GM18508 (cell line): ENCODE measurements around the gene PTGDR2.

Source experiments
- ATAC-seq: cut with Tn5 transposase; IDR thresholded peaks from one replicate; pipeline ENCODE4 v1.9.1; 2021; ENCODE audit warnings: moderate number of reproducible peaks; ENCODE audit not compliant: insufficient read depth, unreplicated experiment

Gene PTGDR2

GRCh38 chr11:60860943-60861342, 5.2 kb upstream of the PTGDR2 start:
- ATAC-seq: no peak

- ATAC-seq: no peak
Observed at GRCh38 chr11:60859616-60860250, 4.0 kb upstream of the PTGDR2 start.

GRCh38 chr11:60858731-60859464, 3.1 kb upstream of the PTGDR2 start:
- no peak for ATAC-seq

GRCh38 chr11:60858236-60858635, 2.5 kb upstream of the PTGDR2 start:
- no peak for ATAC-seq

- ATAC-seq: no peak
Observed at GRCh38 chr11:60857378-60858232, 1.9 kb upstream of the PTGDR2 start.

- ATAC-seq: no peak
Observed at GRCh38 chr11:60854847-60855725, 664 bp downstream of the PTGDR2 start.

GRCh38 chr11:60854140-60854846, 1.5 kb downstream of the PTGDR2 start:
- ATAC-seq: no peak

GRCh38 chr11:60852982-60853950, 2.5 kb downstream of the PTGDR2 start:
- no peak for ATAC-seq

- no peak for ATAC-seq
Observed at GRCh38 chr11:60852117-60852981, 3.4 kb downstream of the PTGDR2 start.

- ATAC-seq: no peak
Observed at GRCh38 chr11:60851327-60852104, 4.2 kb downstream of the PTGDR2 start.

GRCh38 chr11:60849641-60850520, 5.9 kb downstream of the PTGDR2 start:
- ATAC-seq: no peak

- no peak for ATAC-seq
Observed at GRCh38 chr11:60848714-60849151, 7.0 kb downstream of the PTGDR2 start.

GRCh38 chr11:60847896-60848295, 7.9 kb downstream of the PTGDR2 start:
- ATAC-seq: no peak

- no peak for ATAC-seq
Observed at GRCh38 chr11:60847281-60847680, 8.5 kb downstream of the PTGDR2 start.

- no peak for ATAC-seq
Observed at GRCh38 chr11:60845338-60845737, 10.4 kb downstream of the PTGDR2 start.

GRCh38 chr11:60844870-60845221, 10.9 kb downstream of the PTGDR2 start:
- no peak for ATAC-seq
